Loucy (cell line): ENCODE results near the gene CST3.
"Not testable (repeated sequence)": the region's sequence is repeated elsewhere in the genome, so short reads cannot be mapped to it uniquely, and the experiment has no call there.

Experiments used
- H2AFZ ChIP-seq: fragments of 200-600 bp; sonication (generic); 2 replicates; pipeline ENCODE4 v1.6.0; 2016; ENCODE audit warnings: antibody characterized with exemption, mild to moderate bottlenecking, low read length, moderate library complexity
- H3F3A ChIP-seq: fragments of 200-600 bp; 2 replicates; pipeline ENCODE4 v1.6.0; 2016; ENCODE audit warnings: antibody characterized with exemption, low read depth, mild to moderate bottlenecking
- H3K27me3 ChIP-seq: fragments of 200-600 bp; sonication (generic); 2 replicates; pipeline ENCODE4 v1.6.1; 2014; ENCODE audit warnings: low read length, mild to moderate bottlenecking; ENCODE audit not compliant: insufficient read depth, poor library complexity, severe bottlenecking
- H3K36me3 ChIP-seq: fragments of 200-600 bp; sonication (generic); 2 replicates; pipeline ENCODE4 v1.6.1; 2016; ENCODE audit warnings: low read length; ENCODE audit not compliant: insufficient read depth
- H3K4me1 ChIP-seq: fragments of 200-600 bp; sonication (generic); 2 replicates; pipeline ENCODE4 v1.5.1; 2014; ENCODE audit warnings: low read length, mild to moderate bottlenecking; ENCODE audit not compliant: insufficient read depth, poor library complexity, severe bottlenecking
- H3K4me2 ChIP-seq: fragments of 200-600 bp; sonication (generic); 2 replicates; pipeline ENCODE4 v1.6.0; 2014; ENCODE audit warnings: antibody characterized with exemption, low read length, low read depth, mild to moderate bottlenecking; ENCODE audit not compliant: poor library complexity, severe bottlenecking
- H3K4me3 ChIP-seq: fragments of 200-600 bp; sonication (generic); 2 replicates; pipeline ENCODE4 v1.5.1; 2014; ENCODE audit warnings: low read length, mild to moderate bottlenecking, mixed read lengths; ENCODE audit not compliant: poor library complexity, severe bottlenecking
- H3K79me2 ChIP-seq: fragments of 200-600 bp; sonication (generic); 2 replicates; pipeline ENCODE4 v1.6.1; 2014; ENCODE audit warnings: low read length; ENCODE audit not compliant: insufficient read depth
- H3K9ac ChIP-seq: fragments of 200-600 bp; sonication (generic); 2 replicates; pipeline ENCODE4 v1.6.0; 2014; ENCODE audit warnings: mild to moderate bottlenecking, low read depth, low read length, moderate library complexity; ENCODE audit not compliant: poor library complexity, severe bottlenecking
- H3K9me2 ChIP-seq: fragments of 200-600 bp; sonication (generic); replicated peaks from 2 replicates; pipeline ENCODE4 v1.6.1; 2016; ENCODE audit warnings: low read depth, low read length, mixed read lengths
- H3K9me3 ChIP-seq: fragments of 200-600 bp; sonication (generic); 2 replicates; pipeline ENCODE4 v1.6.1; 2014; ENCODE audit warnings: mild to moderate bottlenecking, antibody characterized with exemption, low read length, low read depth; ENCODE audit not compliant: insufficient read depth
- H4K20me1 ChIP-seq: fragments of 200-600 bp; sonication (generic); 2 replicates; pipeline ENCODE4 v1.6.0; 2014; ENCODE audit warnings: antibody characterized with exemption, low read length, mild to moderate bottlenecking; ENCODE audit not compliant: insufficient read depth, poor library complexity, severe bottlenecking
- CTCF ChIP-seq: fragments of 200-600 bp; sonication (generic); conservative IDR thresholded peaks from 2 replicates; pipeline ENCODE4 v1.5.1; 2014; ENCODE audit warnings: mild to moderate bottlenecking, antibody characterized with exemption, low read length
- EZH2phosphoT487 ChIP-seq: fragments of 200-600 bp; IDR thresholded peaks from 2 replicates; pipeline ENCODE4 v1.6.1; 2018; ENCODE audit warnings: antibody characterized with exemption, mild to moderate bottlenecking, moderate library complexity, borderline replicate concordance

The CST3 gene

GRCh38 chr20:23637282-23638221, at the start of gene CST3:
Gene CST3 (minus strand): TSS chr20:23637955. CDS start chr20:23637862, 93 bp downstream.
- peak within 1 kb of the TSS; percentile 85 for H3K4me3 ChIP-seq
- TF ChIP-seq EZH2phosphoT487 (no peak), CTCF (no peak)
- no peaks in the 10 kb centered on the region for H3K36me3 ChIP-seq
- no peaks in the 10 kb centered on the region for H3K9me3 ChIP-seq
- H3K4me1 ChIP-seq, result peaks cover 29% of the 10 kb centered on the region
- H3K4me2 ChIP-seq, result peak within 1 kb of the TSS; percentile 74
- H3F3A ChIP-seq, result no peaks in the 10 kb centered on the region
- no peaks in the 10 kb centered on the region for H4K20me1 ChIP-seq
- peak within 1 kb of the TSS; percentile 93 for H2AFZ ChIP-seq
- no peaks in the 10 kb centered on the region; the same call in 1 of the 2 replicates for H3K79me2 ChIP-seq
- H3K9me2 ChIP-seq, result no peaks in the 10 kb centered on the region
- H3K9ac ChIP-seq, result peak within 1 kb of the TSS; percentile 88
- H3K27me3 ChIP-seq, result no peaks in the 10 kb centered on the region

GRCh38 chr20:23686046-23686750, 48.4 kb upstream of the CST3 start:
- no peak overlapping the region for H3K4me2 ChIP-seq
- no peaks in the 10 kb centered on the region for H3F3A ChIP-seq
- H3K9me2 ChIP-seq, result no peaks in the 10 kb centered on the region
- no peaks in the 10 kb centered on the region for H3K27me3 ChIP-seq
- no peaks in the 10 kb centered on the region for H3K9me3 ChIP-seq
- no peaks in the 10 kb centered on the region for H3K4me1 ChIP-seq
- no peak overlapping the region for H3K9ac ChIP-seq
- no peak overlapping the region for H3K4me3 ChIP-seq
- H2AFZ ChIP-seq, result no peak overlapping the region
- H4K20me1 ChIP-seq, result no peaks in the 10 kb centered on the region
- H3K36me3 ChIP-seq, result no peaks in the 10 kb centered on the region
- H3K79me2 ChIP-seq, result no peaks in the 10 kb centered on the region
- no peak for TF ChIP-seq EZH2phosphoT487

- not testable (repeated sequence) for H3K4me2 ChIP-seq, H3K9me2 ChIP-seq, H2AFZ ChIP-seq, H3K79me2 ChIP-seq, H4K20me1 ChIP-seq, H3K27me3 ChIP-seq, H3K4me3 ChIP-seq, H3K36me3 ChIP-seq, H3F3A ChIP-seq, H3K9me3 ChIP-seq, H3K4me1 ChIP-seq, H3K9ac ChIP-seq
Observed at GRCh38 chr20:23685529-23685896, 47.8 kb upstream of the CST3 start.

GRCh38 chr20:23684261-23684660, 46.5 kb upstream of the CST3 start:
- Histone ChIP-seq H3K9me2 (no peaks in the 10 kb centered on the region), H4K20me1 (no peaks in the 10 kb centered on the region), H3K79me2 (no peaks in the 10 kb centered on the region), H3K4me3 (no peak overlapping the region), H3K36me3 (no peaks in the 10 kb centered on the region), H2AFZ (no peak overlapping the region), H3K9ac (no peak overlapping the region), H3K4me1 (no peaks in the 10 kb centered on the region), H3K4me2 (no peak overlapping the region), H3K9me3 (no peaks in the 10 kb centered on the region), H3F3A (no peaks in the 10 kb centered on the region), H3K27me3 (no peaks in the 10 kb centered on the region)
- TF ChIP-seq EZH2phosphoT487, result no peak
- TF ChIP-seq CTCF, result no peak
